ENCODE data around the gene EFNA1. TPM values are rescaled to one million over a fixed set of nuclear protein-coding genes. Genes with fewer than 3 reads are reported as not detected.

EFNA1 gene
- total and polyA plus RNA-seq, 2 of the 13 experiments (the other 11 are each of a cell fraction or from before 2014, with no cell fraction given) = 81.8 to 874 TPM

DNA sequence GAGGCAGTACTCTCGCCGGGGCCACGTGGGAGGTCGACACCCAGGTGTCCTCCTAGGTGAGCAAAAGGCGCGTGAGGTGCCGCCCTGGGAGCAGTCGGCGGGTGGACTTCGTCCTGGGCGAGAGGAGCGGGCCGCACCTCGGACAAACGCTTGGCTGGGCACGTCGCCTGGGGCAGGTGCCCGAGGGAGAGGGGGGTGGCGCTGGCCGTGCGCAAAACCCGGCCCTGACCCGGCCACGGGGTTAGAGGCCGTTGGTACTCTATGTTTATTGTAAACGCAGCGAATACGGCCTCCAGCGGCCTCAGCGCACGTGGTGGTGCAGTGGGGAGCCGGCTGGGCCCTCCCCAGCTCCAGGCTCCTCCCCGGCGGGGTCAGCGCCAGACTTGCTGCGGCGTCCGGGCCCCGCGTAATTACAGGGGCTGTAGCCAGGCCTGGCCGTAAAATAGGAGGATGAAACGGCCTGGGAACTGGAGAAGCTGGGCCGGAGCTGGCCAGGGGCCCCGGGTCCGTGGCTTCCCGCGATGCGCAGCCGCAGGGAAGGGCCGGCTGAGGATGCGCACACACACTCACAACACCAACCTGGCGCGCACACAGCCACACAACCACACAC, 1.6 kb upstream of the EFNA1 start (continued):
- TF ChIP-seq TOPORS (CRISPR knock-in tag; IDR thresholded peaks at IDR 0.05) (peak; percentile 87; the same call in 1 of the 2 replicates), GABPB1 (CRISPR knock-in tag; IDR thresholded peaks at IDR 0.05) (peak; percentile 86), KLF16 (CRISPR knock-in tag; IDR thresholded peaks at IDR 0.05) (peak in 1 of 2 experiments; percentile 98; a peak in 3 of 4 replicates), SOX13 (IDR thresholded peaks at IDR 0.05) (no peak; the same call in 1 of the 2 replicates), SOX13 (CRISPR knock-in tag; conservative IDR thresholded peaks at IDR 0.05 in 1 of 2, IDR thresholded peaks at IDR 0.05 in 1 of 2) (peak in 1 of 2 experiments; percentile 92; a peak in 2 of 4 replicates), HDAC1 (CRISPR knock-in tag; IDR thresholded peaks at IDR 0.05) (peak; percentile 98)
- TF ChIP-seq, protein P1, sequence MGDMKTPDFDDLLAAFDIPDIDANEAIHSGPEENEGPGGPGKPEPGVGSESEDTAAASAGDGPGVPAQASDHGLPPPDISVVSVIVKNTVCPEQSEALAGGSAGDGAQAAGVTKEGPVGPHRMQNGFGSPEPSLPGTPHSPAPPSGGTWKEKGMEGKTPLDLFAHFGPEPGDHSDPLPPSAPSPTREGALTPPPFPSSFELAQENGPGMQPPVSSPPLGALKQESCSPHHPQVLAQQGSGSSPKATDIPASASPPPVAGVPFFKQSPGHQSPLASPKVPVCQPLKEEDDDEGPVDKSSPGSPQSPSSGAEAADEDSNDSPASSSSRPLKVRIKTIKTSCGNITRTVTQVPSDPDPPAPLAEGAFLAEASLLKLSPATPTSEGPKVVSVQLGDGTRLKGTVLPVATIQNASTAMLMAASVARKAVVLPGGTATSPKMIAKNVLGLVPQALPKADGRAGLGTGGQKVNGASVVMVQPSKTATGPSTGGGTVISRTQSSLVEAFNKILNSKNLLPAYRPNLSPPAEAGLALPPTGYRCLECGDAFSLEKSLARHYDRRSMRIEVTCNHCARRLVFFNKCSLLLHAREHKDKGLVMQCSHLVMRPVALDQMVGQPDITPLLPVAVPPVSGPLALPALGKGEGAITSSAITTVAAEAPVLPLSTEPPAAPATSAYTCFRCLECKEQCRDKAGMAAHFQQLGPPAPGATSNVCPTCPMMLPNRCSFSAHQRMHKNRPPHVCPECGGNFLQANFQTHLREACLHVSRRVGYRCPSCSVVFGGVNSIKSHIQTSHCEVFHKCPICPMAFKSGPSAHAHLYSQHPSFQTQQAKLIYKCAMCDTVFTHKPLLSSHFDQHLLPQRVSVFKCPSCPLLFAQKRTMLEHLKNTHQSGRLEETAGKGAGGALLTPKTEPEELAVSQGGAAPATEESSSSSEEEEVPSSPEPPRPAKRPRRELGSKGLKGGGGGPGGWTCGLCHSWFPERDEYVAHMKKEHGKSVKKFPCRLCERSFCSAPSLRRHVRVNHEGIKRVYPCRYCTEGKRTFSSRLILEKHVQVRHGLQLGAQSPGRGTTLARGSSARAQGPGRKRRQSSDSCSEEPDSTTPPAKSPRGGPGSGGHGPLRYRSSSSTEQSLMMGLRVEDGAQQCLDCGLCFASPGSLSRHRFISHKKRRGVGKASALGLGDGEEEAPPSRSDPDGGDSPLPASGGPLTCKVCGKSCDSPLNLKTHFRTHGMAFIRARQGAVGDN (CRISPR knock-in tag; IDR thresholded peaks at IDR 0.05) = peak; percentile 98
- TF ChIP-seq, protein P2, sequence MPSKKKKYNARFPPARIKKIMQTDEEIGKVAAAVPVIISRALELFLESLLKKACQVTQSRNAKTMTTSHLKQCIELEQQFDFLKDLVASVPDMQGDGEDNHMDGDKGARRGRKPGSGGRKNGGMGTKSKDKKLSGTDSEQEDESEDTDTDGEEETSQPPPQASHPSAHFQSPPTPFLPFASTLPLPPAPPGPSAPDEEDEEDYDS (CRISPR knock-in tag; IDR thresholded peaks at IDR 0.05) = peak; percentile 70
- TF ChIP-seq, protein P3, sequence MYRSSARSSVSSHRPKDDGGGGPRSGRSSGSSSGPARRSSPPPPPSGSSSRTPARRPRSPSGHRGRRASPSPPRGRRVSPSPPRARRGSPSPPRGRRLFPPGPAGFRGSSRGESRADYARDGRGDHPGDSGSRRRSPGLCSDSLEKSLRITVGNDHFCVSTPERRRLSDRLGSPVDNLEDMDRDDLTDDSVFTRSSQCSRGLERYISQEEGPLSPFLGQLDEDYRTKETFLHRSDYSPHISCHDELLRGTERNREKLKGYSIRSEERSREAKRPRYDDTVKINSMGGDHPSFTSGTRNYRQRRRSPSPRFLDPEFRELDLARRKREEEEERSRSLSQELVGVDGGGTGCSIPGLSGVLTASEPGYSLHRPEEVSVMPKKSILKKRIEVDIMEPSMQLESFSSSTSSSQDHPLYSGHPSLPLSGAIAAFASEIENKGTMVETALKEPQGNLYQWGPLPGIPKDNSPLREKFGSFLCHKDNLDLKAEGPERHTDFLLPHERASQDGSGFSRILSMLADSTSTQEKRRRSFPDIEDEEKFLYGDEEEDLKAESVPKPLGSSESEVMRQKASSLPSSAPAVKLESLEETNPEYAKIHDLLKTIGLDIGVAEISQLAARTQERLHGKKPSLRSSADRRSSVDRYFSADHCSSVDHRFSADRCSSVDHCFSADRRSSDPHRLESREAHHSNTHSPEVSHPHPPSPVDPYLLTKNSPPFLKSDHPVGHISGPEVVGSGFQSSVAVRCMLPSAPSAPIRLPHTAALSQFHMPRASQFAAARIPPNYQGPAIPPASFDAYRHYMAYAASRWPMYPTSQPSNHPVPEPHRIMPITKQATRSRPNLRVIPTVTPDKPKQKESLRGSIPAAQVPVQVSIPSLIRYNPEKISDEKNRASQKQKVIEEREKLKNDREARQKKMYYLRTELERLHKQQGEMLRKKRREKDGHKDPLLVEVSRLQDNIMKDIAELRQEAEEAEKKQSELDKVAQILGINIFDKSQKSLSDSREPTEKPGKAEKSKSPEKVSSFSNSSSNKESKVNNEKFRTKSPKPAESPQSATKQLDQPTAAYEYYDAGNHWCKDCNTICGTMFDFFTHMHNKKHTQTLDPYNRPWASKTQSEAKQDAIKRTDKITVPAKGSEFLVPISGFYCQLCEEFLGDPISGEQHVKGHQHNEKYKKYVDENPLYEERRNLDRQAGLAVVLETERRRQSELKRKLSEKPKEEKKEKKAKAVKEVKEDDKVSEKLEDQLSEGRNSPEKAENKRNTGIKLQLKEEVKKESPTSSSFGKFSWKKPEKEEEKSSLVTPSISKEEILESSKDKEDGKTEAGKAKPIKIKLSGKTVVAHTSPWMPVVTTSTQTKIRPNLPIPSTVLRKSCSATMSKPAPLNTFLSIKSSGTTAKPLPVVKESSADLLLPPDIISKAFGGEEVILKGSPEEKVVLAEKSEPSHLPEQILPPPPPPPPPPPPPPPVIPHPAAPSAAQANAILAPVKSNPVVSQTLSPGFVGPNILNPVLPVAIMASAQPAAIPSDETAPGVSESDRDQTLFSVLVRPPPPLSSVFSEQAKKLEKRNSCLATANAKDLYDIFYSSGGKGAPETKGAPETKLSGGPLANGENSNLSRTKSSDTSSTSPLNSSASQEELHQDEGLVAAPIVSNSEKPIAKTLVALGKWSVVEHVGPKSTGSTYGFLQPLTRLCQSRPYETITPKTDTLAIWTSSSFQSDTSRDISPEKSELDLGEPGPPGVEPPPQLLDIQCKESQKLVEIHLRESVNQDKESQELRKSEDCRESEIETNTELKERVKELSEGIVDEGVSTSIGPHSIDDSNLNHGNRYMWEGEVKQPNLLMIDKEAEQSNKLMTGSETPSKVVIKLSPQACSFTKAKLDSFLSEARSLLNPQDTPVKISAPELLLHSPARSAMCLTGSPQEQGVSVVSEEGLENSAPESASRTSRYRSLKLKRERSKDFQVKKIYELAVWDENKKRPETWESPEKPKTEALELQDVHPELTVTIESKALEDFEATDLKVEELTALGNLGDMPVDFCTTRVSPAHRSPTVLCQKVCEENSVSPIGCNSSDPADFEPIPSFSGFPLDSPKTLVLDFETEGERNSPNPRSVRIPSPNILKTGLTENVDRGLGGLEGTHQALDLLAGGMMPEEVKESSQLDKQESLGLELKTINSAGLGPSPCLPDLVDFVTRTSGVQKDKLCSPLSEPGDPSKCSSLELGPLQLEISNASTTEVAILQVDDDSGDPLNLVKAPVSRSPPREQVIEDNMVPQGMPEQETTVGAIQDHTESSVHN (CRISPR knock-in tag; IDR thresholded peaks at IDR 0.05) = 0 out of 2 replicates have a peak, but pooled peaks have one; percentile 46
- TF ChIP-seq, protein P4, sequence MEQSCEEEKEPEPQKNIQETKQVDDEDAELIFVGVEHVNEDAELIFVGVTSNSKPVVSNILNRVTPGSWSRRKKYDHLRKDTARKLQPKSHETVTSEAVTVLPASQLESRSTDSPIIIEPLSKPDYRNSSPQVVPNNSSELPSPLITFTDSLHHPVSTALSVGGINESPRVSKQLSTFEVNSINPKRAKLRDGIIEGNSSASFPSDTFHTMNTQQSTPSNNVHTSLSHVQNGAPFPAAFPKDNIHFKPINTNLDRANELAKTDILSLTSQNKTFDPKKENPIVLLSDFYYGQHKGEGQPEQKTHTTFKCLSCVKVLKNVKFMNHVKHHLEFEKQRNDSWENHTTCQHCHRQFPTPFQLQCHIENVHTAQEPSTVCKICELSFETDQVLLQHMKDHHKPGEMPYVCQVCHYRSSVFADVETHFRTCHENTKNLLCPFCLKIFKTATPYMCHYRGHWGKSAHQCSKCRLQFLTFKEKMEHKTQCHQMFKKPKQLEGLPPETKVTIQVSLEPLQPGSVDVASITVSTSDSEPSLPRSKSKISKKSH (CRISPR knock-in tag; IDR thresholded peaks at IDR 0.05; ENCODE audit: borderline replicate concordance) = peak; percentile 83
- TF ChIP-seq, protein P5, sequence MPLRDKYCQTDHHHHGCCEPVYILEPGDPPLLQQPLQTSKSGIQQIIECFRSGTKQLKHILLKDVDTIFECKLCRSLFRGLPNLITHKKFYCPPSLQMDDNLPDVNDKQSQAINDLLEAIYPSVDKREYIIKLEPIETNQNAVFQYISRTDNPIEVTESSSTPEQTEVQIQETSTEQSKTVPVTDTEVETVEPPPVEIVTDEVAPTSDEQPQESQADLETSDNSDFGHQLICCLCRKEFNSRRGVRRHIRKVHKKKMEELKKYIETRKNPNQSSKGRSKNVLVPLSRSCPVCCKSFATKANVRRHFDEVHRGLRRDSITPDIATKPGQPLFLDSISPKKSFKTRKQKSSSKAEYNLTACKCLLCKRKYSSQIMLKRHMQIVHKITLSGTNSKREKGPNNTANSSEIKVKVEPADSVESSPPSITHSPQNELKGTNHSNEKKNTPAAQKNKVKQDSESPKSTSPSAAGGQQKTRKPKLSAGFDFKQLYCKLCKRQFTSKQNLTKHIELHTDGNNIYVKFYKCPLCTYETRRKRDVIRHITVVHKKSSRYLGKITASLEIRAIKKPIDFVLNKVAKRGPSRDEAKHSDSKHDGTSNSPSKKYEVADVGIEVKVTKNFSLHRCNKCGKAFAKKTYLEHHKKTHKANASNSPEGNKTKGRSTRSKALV (CRISPR knock-in tag; IDR thresholded peaks at IDR 0.05) = peak; percentile 77; the same call in 1 of the 2 replicates

Data from HepG2 (cell line).